ENCODE measurements around the gene DENND1A.

The DENND1A gene

DNA sequence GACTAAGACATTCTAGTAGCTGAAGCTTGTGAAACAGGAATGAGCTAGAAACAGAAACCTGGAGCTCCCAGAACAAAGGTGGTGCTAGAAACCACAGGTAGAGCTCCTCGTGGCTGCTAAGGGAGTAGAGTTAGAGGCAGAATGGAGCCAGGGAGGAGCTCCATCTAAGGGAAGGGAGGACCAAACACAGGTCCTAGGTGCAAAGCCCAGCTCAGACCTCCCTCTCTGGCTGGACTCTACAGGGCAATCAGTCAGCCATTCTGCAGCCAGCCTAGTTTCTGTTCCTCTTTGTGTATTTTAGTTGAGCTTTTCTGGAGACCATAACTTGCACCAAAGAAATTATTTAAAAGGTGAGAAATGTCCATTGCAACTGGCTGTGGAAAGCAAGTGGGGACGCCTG lies 503.5 kb downstream of the DENND1A start:
- TF ChIP-seq SIN3A (IDR thresholded peaks at IDR 0.05; ENCODE audit: borderline replicate concordance, insufficient read depth, low read length) (no peak), TAF1 (IDR thresholded peaks at IDR 0.05; ENCODE audit: borderline replicate concordance, insufficient read depth, low read length) (no peak), FOXP2 (optimal IDR thresholded peaks at IDR 0.05; ENCODE audit: borderline replicate concordance, extremely low read depth, extremely low read length, insufficient read depth) (no peak), POLR2AphosphoS5 (IDR thresholded peaks at IDR 0.05; ENCODE audit: low read depth, low read length) (no peak)
- TF ChIP-seq, protein P1, sequence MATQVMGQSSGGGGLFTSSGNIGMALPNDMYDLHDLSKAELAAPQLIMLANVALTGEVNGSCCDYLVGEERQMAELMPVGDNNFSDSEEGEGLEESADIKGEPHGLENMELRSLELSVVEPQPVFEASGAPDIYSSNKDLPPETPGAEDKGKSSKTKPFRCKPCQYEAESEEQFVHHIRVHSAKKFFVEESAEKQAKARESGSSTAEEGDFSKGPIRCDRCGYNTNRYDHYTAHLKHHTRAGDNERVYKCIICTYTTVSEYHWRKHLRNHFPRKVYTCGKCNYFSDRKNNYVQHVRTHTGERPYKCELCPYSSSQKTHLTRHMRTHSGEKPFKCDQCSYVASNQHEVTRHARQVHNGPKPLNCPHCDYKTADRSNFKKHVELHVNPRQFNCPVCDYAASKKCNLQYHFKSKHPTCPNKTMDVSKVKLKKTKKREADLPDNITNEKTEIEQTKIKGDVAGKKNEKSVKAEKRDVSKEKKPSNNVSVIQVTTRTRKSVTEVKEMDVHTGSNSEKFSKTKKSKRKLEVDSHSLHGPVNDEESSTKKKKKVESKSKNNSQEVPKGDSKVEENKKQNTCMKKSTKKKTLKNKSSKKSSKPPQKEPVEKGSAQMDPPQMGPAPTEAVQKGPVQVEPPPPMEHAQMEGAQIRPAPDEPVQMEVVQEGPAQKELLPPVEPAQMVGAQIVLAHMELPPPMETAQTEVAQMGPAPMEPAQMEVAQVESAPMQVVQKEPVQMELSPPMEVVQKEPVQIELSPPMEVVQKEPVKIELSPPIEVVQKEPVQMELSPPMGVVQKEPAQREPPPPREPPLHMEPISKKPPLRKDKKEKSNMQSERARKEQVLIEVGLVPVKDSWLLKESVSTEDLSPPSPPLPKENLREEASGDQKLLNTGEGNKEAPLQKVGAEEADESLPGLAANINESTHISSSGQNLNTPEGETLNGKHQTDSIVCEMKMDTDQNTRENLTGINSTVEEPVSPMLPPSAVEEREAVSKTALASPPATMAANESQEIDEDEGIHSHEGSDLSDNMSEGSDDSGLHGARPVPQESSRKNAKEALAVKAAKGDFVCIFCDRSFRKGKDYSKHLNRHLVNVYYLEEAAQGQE (IDR thresholded peaks at IDR 0.05; ENCODE audit: insufficient read depth in 1 of 2, low read depth in 2 of 2, low read length in 2 of 2), result no peak

DNA sequence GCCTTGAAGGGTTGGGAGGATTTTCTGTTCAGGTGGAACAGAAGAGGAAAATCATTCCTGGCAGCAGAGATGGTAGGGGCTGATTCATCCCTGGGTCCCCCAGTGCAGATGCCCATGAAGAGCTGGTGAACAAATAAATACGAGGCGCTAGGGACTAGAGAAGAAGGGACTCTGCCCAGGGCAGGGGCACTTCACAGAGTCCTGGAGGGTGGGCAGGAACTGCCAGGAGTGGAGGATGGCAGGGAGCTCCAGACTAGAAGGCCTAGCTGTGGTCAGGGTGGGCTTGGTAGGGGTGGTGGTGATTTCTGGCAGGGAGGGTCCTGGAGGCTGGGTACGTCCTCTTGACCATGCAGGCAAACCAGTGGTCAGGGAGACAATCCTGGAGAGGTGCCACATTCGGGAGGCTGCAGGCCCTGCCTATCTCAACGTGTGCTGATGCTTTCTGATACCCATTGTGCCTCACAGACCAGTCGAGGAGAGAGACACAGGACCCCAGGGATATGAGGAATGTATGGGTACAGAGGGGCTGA lies 504.0 kb downstream of the DENND1A start:
- no peak for TF ChIP-seq SIN3A (IDR thresholded peaks at IDR 0.05; ENCODE audit: borderline replicate concordance, insufficient read depth, low read length)

DNA sequence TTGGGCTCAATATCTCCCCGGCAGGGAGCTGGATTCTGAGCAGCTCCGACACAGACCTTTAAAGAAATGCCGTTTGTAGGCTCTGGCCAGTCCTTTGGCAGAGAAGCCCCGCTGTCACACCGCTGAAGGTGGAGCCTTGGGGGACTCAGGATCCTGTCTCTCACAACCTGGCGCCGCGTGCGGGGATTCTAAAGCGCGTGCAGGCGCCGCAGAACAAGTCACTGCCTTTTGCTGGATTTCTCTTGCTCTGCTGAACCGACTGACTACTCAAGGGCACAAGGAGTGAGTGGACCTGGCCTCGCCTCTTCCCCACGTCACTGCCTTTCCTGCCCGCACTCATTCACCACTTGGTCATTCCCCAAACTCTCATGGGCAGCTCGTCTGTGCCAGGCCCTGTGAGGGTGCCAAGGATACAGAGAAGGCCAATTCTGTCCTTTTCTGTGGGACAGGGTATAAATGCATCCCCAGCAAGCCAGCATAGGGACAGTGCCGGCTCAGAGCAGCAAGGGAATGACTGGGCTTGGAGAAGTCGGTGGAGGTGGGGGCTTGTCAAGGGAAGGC lies 504.6 kb downstream of the DENND1A start:
- no peak for TF ChIP-seq FOXP2 (optimal IDR thresholded peaks at IDR 0.05; ENCODE audit: borderline replicate concordance, extremely low read depth, extremely low read length, insufficient read depth)

GRCh38 chr9:123424552-123425225 lies 505.2 kb downstream of the DENND1A start:
- no peak for TF ChIP-seq POLR2AphosphoS5 (IDR thresholded peaks at IDR 0.05; ENCODE audit: low read depth, low read length)
- TF ChIP-seq, protein P1 (IDR thresholded peaks at IDR 0.05; ENCODE audit: insufficient read depth in 1 of 2, low read depth in 2 of 2, low read length in 2 of 2), result no peak
- TF ChIP-seq SIN3A (IDR thresholded peaks at IDR 0.05; ENCODE audit: borderline replicate concordance, insufficient read depth, low read length), result no peak
- TF ChIP-seq FOXP2 (optimal IDR thresholded peaks at IDR 0.05; ENCODE audit: borderline replicate concordance, extremely low read depth, extremely low read length, insufficient read depth), result no peak
- no peak for TF ChIP-seq TAF1 (IDR thresholded peaks at IDR 0.05; ENCODE audit: borderline replicate concordance, insufficient read depth, low read length)

DNA sequence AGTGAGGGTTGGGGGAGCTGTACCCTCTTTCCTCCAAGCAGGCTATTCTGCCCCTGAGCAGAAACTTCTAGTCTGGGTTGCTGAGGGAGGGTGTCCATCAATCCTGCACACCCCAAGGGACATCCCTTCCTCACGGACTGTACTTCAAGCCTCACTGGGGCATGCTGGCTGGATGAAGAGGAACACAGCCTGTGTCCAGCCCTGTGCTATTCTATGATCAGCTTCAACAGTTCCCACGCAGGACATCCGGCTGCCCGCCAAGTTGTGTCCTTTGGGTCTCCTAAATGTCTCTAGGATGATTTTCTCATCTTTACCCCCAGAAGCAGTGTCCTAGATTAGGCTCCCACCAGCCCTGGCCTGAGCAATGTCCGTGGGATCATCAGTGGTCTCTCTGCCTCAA lies 505.8 kb downstream of the DENND1A start:
- TF ChIP-seq POLR2AphosphoS5 (IDR thresholded peaks at IDR 0.05; ENCODE audit: low read depth, low read length) (no peak), TAF1 (IDR thresholded peaks at IDR 0.05; ENCODE audit: borderline replicate concordance, insufficient read depth, low read length) (no peak), FOXP2 (optimal IDR thresholded peaks at IDR 0.05; ENCODE audit: borderline replicate concordance, extremely low read depth, extremely low read length, insufficient read depth) (no peak)
- TF ChIP-seq, protein P1 (IDR thresholded peaks at IDR 0.05; ENCODE audit: insufficient read depth in 1 of 2, low read depth in 2 of 2, low read length in 2 of 2), result no peak

DNA sequence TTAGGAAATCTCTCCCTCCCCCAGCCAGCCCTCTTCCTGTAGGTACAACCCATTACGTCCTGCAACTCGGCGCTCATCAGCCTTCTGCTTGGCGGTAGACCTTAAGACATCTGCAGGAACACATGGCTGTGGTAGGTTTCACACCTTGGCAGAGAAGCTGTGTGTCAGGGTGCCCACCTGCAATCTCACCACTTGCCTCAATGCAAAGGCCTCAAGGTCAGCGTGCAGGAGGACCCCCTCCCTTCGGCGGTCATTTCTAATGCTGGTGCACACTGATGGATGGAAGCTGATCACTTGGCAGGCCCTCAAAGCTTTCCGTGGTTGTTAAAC lies 506.6 kb downstream of the DENND1A start:
- TF ChIP-seq SIN3A (IDR thresholded peaks at IDR 0.05; ENCODE audit: borderline replicate concordance, insufficient read depth, low read length) (no peak), TAF1 (IDR thresholded peaks at IDR 0.05; ENCODE audit: borderline replicate concordance, insufficient read depth, low read length) (no peak), FOXP2 (optimal IDR thresholded peaks at IDR 0.05; ENCODE audit: borderline replicate concordance, extremely low read depth, extremely low read length, insufficient read depth) (no peak), POLR2AphosphoS5 (IDR thresholded peaks at IDR 0.05; ENCODE audit: low read depth, low read length) (no peak)
- TF ChIP-seq, protein P1 (IDR thresholded peaks at IDR 0.05; ENCODE audit: insufficient read depth in 1 of 2, low read depth in 2 of 2, low read length in 2 of 2), result no peak

Data from PFSK-1 (cell line).